Panc1 (cell line): ENCODE results near the gene NDUFB6. TPM values are rescaled to one million over a fixed set of nuclear protein-coding genes. Genes with fewer than 3 reads are reported as not detected.
A peak's percentile ranks its signal among the peaks of the same experiment; 100 is the strongest.
"Not testable (repeated sequence)": the region's sequence is repeated elsewhere in the genome, so short reads cannot be mapped to it uniquely, and the experiment has no call there.

Experiments used
- ATAC-seq: fragments of 200-7000 bp; cut with Tn5 transposase; 2 replicates; pipeline ENCODE4 v1.9.1; 2020; ENCODE audit warnings: mild to moderate bottlenecking, moderate library complexity
- BruUV-seq: library from RNA; stranded (reverse); fragments of 400-500 nt; replicated peaks from 2 replicates; lab custom pipeline; 2021; lab: Mats Ljungman, UMichigan
- CTCF ChIA-PET: fragments of 300-600 bp; sonication (Branson Sonifier 250); formaldehyde crosslinking; loops from one replicate; lab custom pipeline; 2022; ENCODE audit warnings: antibody characterized with exemption; lab: Charles Lee
- POLR2A ChIA-PET: fragments of 300-600 bp; sonication (Branson Sonifier 250); formaldehyde crosslinking; loops from one replicate; lab custom pipeline; 2022; ENCODE audit warnings: antibody characterized with exemption; lab: Charles Lee
- DNase-seq: peaks from one replicate; pipeline ENCODE4 v3.0.0-alpha.2; 2010; ENCODE audit warnings: low read depth, low spot score
- H3K27ac ChIP-seq: 2 replicates; pipeline ENCODE4 v1.5.1; 2011; ENCODE audit warnings: mild to moderate bottlenecking, low read length, inconsistent platforms
- H3K27me3 ChIP-seq: fragments of 200-500 bp; sonication (Bioruptor generic); 2 replicates; pipeline ENCODE4 v1.6.0; 2014; ENCODE audit warnings: low read length, inconsistent platforms; ENCODE audit not compliant: control insufficient read depth, insufficient read depth
- H3K36me3 ChIP-seq: fragments of 200-500 bp; sonication (Bioruptor generic); 2 replicates; pipeline ENCODE4 v1.5.1; 2014; ENCODE audit warnings: inconsistent platforms, mild to moderate bottlenecking, low read length, moderate library complexity; ENCODE audit not compliant: control insufficient read depth, insufficient read depth
- H3K4me1 ChIP-seq: 2 replicates; pipeline ENCODE4 v1.5.1; 2011; ENCODE audit warnings: inconsistent platforms, mild to moderate bottlenecking, low read length, moderate library complexity; ENCODE audit not compliant: control insufficient read depth, insufficient read depth
- H3K4me3 ChIP-seq, 2 experiments: 2 replicates each; pipeline ENCODE4 v1.5.1; 2011 to 2012; ENCODE audit warnings: low read depth in 2 of 2, low read length in 2 of 2, mild to moderate bottlenecking in 2 of 2, inconsistent platforms in 1 of 2, moderate library complexity in 1 of 2
- H3K9me3 ChIP-seq: fragments of 200-500 bp; sonication (Bioruptor generic); 2 replicates; pipeline ENCODE4 v1.5.1; 2014; ENCODE audit warnings: low read depth, mild to moderate bottlenecking, inconsistent platforms, low read length, moderate library complexity; ENCODE audit not compliant: control insufficient read depth, insufficient read depth
- CTCF ChIP-seq: fragments of 450-650 bp; IDR thresholded peaks from 2 replicates; pipeline ENCODE4 v1.5.1; 2017; ENCODE audit warnings: mild to moderate bottlenecking
- POLR2AphosphoS5 ChIP-seq: IDR thresholded peaks from 2 replicates; pipeline ENCODE4 v1.6.1; 2012; ENCODE audit warnings: mild to moderate bottlenecking, low read depth, low read length, moderate library complexity
- SIN3A ChIP-seq: IDR thresholded peaks from 2 replicates; pipeline ENCODE4 v1.6.1; 2012; ENCODE audit warnings: low read depth, mild to moderate bottlenecking, low read length, moderate library complexity, borderline replicate concordance; ENCODE audit not compliant: insufficient read depth
- TCF7L2 ChIP-seq: IDR thresholded peaks from 2 replicates; pipeline ENCODE4 v1.6.1; 2011; ENCODE audit warnings: mild to moderate bottlenecking, low read depth, low read length, inconsistent platforms
- in situ Hi-C: cut with HindIII; loops from 2 replicates; pipeline ENCODE4 v1.10.0; 2016; ENCODE audit warnings: low sequenced_read_pairs, low pct_unique_long_range_greater_than_20kb
- intact Hi-C: fragments of 100-400 bp; cut with micrococcal nuclease; formaldehyde crosslinking; loops from one replicate; pipeline ENCODE4 v1.10.0; 2022; ENCODE audit not compliant: unreplicated experiment
- total RNA-seq: library from RNA; stranded (reverse); gene quantifications from one replicate; pipeline ENCODE4 v1.2.1, GENCODE V29; 2021; ENCODE audit not compliant: unreplicated experiment
- TF ChIP-seq, protein P1 (sequence below), 2 experiments: IDR thresholded peaks; 2 replicates each; pipeline ENCODE4 v1.6.1; 2011 to 2012; ENCODE audit warnings: low read depth in 2 of 2, control low read depth in 1 of 2, low read length in 1 of 2, mild to moderate bottlenecking in 1 of 2, moderate library complexity in 1 of 2; ENCODE audit not compliant: insufficient read depth in 1 of 2

NDUFB6 gene
- total RNA-seq, 1 experiment from 2014 or later, result 85.3 TPM

DNA sequence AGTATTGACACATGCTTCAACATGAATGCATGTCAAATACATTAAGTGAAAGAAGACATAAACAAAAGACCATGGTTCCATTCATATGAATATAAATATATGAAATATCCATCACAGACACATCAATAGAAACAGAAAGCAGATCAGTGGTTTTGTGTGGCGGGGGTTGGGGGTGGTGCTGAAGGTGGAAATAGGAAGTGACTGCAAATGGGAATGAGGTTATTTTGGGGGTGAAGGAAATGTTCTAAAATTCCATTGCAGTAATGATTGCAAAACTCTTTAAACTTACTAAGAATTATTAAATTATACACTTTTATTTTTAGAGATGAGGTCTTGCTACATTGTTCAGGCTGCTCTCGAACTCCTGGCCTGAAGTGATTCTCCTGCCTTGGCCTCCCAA lies 33.9 kb upstream of the NDUFB6 start:
- BruUV-seq, result no TSS peak
- Histone ChIP-seq H3K4me3 (no peak overlapping the region), H3K27me3 (no peaks in the 10 kb centered on the region), H3K27ac (no peak overlapping the region), H3K4me1 (0 out of 2 replicates have a peak, but pooled peaks cover 3% of the 10 kb centered on the region), H3K9me3 (no peaks in the 10 kb centered on the region), H3K36me3 (no peaks in the 10 kb centered on the region)
- ChIA-PET POLR2A (no interaction called here), CTCF (no interaction called here)
- in situ Hi-C loops, result no loop called here
- intact Hi-C loops, result no loop called here
- TF ChIP-seq CTCF, result no peak
- TF ChIP-seq, protein P1, sequence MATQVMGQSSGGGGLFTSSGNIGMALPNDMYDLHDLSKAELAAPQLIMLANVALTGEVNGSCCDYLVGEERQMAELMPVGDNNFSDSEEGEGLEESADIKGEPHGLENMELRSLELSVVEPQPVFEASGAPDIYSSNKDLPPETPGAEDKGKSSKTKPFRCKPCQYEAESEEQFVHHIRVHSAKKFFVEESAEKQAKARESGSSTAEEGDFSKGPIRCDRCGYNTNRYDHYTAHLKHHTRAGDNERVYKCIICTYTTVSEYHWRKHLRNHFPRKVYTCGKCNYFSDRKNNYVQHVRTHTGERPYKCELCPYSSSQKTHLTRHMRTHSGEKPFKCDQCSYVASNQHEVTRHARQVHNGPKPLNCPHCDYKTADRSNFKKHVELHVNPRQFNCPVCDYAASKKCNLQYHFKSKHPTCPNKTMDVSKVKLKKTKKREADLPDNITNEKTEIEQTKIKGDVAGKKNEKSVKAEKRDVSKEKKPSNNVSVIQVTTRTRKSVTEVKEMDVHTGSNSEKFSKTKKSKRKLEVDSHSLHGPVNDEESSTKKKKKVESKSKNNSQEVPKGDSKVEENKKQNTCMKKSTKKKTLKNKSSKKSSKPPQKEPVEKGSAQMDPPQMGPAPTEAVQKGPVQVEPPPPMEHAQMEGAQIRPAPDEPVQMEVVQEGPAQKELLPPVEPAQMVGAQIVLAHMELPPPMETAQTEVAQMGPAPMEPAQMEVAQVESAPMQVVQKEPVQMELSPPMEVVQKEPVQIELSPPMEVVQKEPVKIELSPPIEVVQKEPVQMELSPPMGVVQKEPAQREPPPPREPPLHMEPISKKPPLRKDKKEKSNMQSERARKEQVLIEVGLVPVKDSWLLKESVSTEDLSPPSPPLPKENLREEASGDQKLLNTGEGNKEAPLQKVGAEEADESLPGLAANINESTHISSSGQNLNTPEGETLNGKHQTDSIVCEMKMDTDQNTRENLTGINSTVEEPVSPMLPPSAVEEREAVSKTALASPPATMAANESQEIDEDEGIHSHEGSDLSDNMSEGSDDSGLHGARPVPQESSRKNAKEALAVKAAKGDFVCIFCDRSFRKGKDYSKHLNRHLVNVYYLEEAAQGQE (IDR thresholded peaks at IDR 0.05; ENCODE audit: insufficient read depth in 1 of 2, low read depth in 2 of 2, low read length in 1 of 2), result no peak
- ATAC-seq, result no peak
- DNase-seq, result no peak

DNA sequence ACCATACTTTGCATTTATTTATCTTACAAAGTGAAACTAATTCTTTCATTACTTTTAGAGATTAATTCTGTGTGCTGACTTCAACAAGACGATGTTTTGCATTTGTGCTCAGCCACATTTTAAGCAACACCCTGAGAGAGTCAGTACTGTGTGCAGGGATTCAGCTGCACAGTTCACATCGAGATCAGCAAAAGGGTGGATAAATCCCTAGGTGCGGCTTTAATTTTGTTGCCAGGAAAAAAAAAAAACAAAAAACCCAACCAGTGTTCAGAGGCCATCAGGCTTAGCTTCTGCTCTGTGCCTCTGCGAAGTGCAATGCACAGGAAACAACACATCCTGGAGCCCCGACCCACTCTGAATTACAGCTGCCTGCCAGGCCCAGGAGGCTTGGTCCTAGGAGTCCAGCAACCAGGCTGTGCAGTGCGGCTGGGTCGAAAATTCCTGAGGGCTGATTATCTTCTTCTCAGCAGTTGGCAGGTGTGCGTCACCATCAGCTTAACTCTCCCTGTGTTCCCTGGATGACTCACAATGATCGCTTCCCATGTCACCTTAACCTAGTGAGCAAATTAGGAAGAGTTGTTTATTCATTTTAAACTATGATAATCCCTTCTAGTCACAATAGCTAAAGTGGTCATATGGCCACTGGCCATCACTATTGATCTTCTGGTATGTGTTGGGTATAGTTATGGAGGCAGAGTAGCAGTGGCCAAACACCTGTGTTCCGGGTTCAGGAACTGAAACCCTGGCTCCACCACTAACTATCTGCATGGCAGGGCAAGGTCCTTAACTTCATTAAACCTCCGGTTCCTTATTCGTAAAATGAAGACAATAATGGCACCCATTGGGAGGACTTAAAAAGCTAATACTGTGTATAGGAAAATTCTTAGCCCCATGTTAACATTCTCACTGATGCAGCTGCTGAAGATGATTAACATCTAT lies 31.2 kb upstream of the NDUFB6 start:
- POLR2A ChIA-PET, result no interaction called here
- DNase-seq (no peak), ATAC-seq (peak; percentile 92)
- in situ Hi-C loops, result no loop called here
- TF ChIP-seq CTCF (no peak), POLR2AphosphoS5 (no peak), SIN3A (no peak), TCF7L2 (no peak)
- TF ChIP-seq, protein P1 (IDR thresholded peaks at IDR 0.05; ENCODE audit: insufficient read depth in 1 of 2, low read depth in 2 of 2, low read length in 1 of 2), result no peak
- CTCF ChIA-PET, result interaction anchor here (0.9 to 1.0 kb wide), 2 partner anchors 24 to 364 kb away, joined by 3 to 5 read pairs; no protein-coding TSS in a partner anchor
- Histone ChIP-seq H3K27ac (no peak overlapping the region), H3K36me3 (no peaks in the 10 kb centered on the region), H3K27me3 (no peaks in the 10 kb centered on the region; the same call in 1 of the 2 replicates), H3K4me3 (0 out of 4 replicates have a peak overlapping the region, but pooled peaks of 1 of the 2 experiments have one; percentile 4), H3K9me3 (no peaks in the 10 kb centered on the region), H3K4me1 (0 out of 2 replicates have a peak, but pooled peaks cover 3% of the 10 kb centered on the region)
- no TSS peak for BruUV-seq
- intact Hi-C loops, result no loop called here

GRCh38 chr9:32599021-32599420 lies 26.1 kb upstream of the NDUFB6 start:
- in situ Hi-C loops, H3K27ac ChIP-seq, H3K9me3 ChIP-seq, H3K4me1 ChIP-seq, DNase-seq, H3K4me3 ChIP-seq, H3K36me3 ChIP-seq, H3K27me3 ChIP-seq, BruUV-seq, ATAC-seq: not testable (repeated sequence)
- POLR2A ChIA-PET, result interaction anchor here (0.8 kb wide), 1 partner anchor 699 kb away, joined by 3 read pairs; no protein-coding TSS in a partner anchor
- CTCF ChIA-PET, result interaction anchor here (0.6 to 0.9 kb wide), 2 partner anchors 16 to 18 kb away, joined by 3 to 9 read pairs; no protein-coding TSS in a partner anchor
- intact Hi-C loops, result loop anchor here (10.0 kb wide), 1 partner anchor 106 kb away; no protein-coding TSS in a partner anchor
